Fibroblast of mammary gland (primary cell): ENCODE data around the gene SLC5A2.

Experiments
- DNase-seq: peaks from one replicate; pipeline ENCODE4 v3.0.0-alpha.2; 2010; ENCODE audit warnings: low read depth
- H3K4me3 ChIP-seq: 2 replicates; pipeline ENCODE4 v1.5.1; 2011; ENCODE audit warnings: low read depth, mild to moderate bottlenecking, low read length, moderate library complexity; ENCODE audit not compliant: control insufficient read depth
- TF ChIP-seq, protein P1 (sequence below): conservative IDR thresholded peaks from 2 replicates; pipeline ENCODE4 v1.5.1; 2011; ENCODE audit warnings: low read depth, low read length, inconsistent platforms; ENCODE audit not compliant: control insufficient read depth, insufficient read depth

SLC5A2 gene

GRCh38 chr16:31465788-31466370, 17.0 kb upstream of the SLC5A2 start:
- DNase-seq = no peak
- TF ChIP-seq, protein P1, sequence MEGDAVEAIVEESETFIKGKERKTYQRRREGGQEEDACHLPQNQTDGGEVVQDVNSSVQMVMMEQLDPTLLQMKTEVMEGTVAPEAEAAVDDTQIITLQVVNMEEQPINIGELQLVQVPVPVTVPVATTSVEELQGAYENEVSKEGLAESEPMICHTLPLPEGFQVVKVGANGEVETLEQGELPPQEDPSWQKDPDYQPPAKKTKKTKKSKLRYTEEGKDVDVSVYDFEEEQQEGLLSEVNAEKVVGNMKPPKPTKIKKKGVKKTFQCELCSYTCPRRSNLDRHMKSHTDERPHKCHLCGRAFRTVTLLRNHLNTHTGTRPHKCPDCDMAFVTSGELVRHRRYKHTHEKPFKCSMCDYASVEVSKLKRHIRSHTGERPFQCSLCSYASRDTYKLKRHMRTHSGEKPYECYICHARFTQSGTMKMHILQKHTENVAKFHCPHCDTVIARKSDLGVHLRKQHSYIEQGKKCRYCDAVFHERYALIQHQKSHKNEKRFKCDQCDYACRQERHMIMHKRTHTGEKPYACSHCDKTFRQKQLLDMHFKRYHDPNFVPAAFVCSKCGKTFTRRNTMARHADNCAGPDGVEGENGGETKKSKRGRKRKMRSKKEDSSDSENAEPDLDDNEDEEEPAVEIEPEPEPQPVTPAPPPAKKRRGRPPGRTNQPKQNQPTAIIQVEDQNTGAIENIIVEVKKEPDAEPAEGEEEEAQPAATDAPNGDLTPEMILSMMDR = no peak
- H3K4me3 ChIP-seq = no peak overlapping the region

DNA sequence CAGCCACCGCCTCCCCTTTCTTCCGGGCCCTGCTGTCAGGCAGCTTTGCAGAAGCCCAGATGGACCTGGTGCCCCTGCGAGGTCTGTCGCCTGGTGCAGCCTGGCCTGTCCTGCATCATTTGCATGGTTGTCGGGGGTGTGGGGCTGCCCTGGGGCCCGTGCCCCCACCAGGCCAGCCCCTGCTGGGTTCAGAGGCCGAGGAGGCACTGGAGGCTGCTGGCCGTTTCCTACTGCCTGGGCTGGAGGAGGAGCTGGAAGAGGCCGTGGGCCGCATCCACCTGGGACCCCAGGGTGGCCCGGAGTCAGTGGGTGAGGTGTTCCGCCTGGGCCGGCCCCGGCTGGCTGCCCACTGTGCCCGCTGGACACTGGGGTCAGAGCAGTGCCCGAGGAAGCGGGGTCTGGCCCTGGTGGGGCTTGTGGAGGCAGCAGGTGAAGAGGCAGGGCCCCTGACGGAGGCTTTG, 16.5 kb upstream of the SLC5A2 start:
- no peak for DNase-seq
- TF ChIP-seq, protein P1 = no peak
- H3K4me3 ChIP-seq = no peak overlapping the region

- no peak overlapping the region for H3K4me3 ChIP-seq
- TF ChIP-seq, protein P1 = no peak
- peak; percentile 39 for DNase-seq
Observed at GRCh38 chr16:31467151-31467773, 15.7 kb upstream of the SLC5A2 start.

DNA sequence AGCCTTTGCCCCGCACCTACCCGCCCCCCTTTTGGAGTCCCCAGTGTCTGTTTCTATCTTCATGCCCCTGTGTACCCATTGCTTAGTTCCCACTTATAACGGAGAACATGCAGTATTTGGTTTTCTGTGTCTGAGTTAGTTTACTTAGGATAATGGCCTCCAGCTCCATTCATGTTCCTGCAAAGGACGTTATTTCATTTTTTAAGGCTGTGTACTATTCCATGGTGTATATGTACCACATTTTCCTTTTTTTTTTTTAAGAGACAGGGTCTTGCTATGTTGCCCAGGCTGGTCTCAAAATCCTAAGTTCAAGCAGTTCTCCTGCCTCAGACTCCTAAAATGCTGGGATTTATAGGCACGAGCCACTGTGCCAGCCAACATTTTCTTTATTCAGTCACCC, 15.1 kb upstream of the SLC5A2 start:
- DNase-seq = no peak
- TF ChIP-seq, protein P1 = no peak
- no peak overlapping the region for H3K4me3 ChIP-seq

DNA sequence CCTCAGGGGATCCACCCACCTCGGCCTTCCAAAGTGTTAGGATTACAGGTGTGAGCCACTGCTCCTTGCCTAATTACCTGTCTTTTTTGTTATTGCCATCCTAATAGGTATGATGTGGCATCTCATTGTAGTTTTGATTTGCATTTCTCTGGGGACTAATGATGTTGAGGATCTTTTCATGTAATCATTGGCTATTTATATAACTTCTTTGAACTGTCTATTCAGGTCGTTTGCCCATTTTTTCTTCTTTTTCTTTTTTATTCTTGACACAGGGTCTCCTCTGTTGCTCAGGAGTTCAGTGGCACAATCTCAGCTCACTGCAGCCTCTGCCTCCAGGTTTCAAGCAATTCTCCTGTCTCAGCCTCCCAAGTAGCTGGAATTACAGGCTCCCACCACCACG, 12.3 kb upstream of the SLC5A2 start:
- TF ChIP-seq, protein P1 = no peak
- no peak for DNase-seq
- no peak overlapping the region for H3K4me3 ChIP-seq

GRCh38 chr16:31471241-31471874, 11.6 kb upstream of the SLC5A2 start:
- peak overlapping the region; percentile 80 for H3K4me3 ChIP-seq
- DNase-seq = no peak
- TF ChIP-seq, protein P1 = no peak
